ENCODE results near the gene GATD1.

- TF ChIP-seq HSF4 (CRISPR knock-in tag; IDR thresholded peaks at IDR 0.05; ENCODE audit: borderline replicate concordance) (no peak), POLR2A (conservative IDR thresholded peaks at IDR 0.05) (peak; percentile 49), GABPA (tag; conservative IDR thresholded peaks at IDR 0.05; ENCODE audit: low read depth) (no peak), AFF4 (CRISPR knock-in tag; IDR thresholded peaks at IDR 0.05) (no peak), USF2 (CRISPR knock-in tag; IDR thresholded peaks at IDR 0.05) (no peak), MNT (conservative IDR thresholded peaks at IDR 0.05) (no peak)
These were observed 48.3 kb upstream of the GATD1 start for GRCh38 chr11:825366-826226.

Data from K562 (cell line).